LHCN-M2 (cell line): ENCODE data around the gene FAM120B. TPM values are rescaled to one million over a fixed set of nuclear protein-coding genes. Genes with fewer than 3 reads are reported as not detected.

ENCODE experiments used
- DNase-seq: peaks from one replicate; pipeline ENCODE4 v3.0.0-alpha.2; 2012; ENCODE audit warnings: low read depth
- total RNA-seq: library from RNA; depleted of rRNA; stranded (reverse); fragments of >200 nt; gene quantifications from 2 replicates; pipeline ENCODE4 v1.2.3, GENCODE V29; 2014

The FAM120B gene
- total RNA-seq, 1 experiment from 2014 or later: 15.0 TPM

- no peak for DNase-seq
These were observed 34.7 kb upstream of the FAM120B start for GRCh38 chr6:170271771-170272314.

- DNase-seq: no peak
These were observed 34.1 kb upstream of the FAM120B start for GRCh38 chr6:170272341-170273065.

GRCh38 chr6:170273191-170273590 is 33.4 kb upstream of the FAM120B start:
- DNase-seq: no peak

- DNase-seq: no peak
These were observed 32.9 kb upstream of the FAM120B start for GRCh38 chr6:170273681-170274080.

GRCh38 chr6:170274713-170275560 is 31.6 kb upstream of the FAM120B start:
- DNase-seq: no peak

- no peak for DNase-seq
These were observed 30.0 kb upstream of the FAM120B start for GRCh38 chr6:170276369-170277057.

GRCh38 chr6:170277893-170278742 is 28.4 kb upstream of the FAM120B start:
- DNase-seq: no peak

- DNase-seq: no peak
These were observed 27.8 kb upstream of the FAM120B start for GRCh38 chr6:170278743-170279094.

GRCh38 chr6:170279426-170279825 is 27.1 kb upstream of the FAM120B start:
- DNase-seq: no peak

GRCh38 chr6:170279977-170280688 is 26.4 kb upstream of the FAM120B start:
- DNase-seq: peak; percentile 72

- no peak for DNase-seq
These were observed 25.9 kb upstream of the FAM120B start for GRCh38 chr6:170280689-170281045.

GRCh38 chr6:170281331-170282292 is 24.9 kb upstream of the FAM120B start:
- no peak for DNase-seq

GRCh38 chr6:170282512-170283158 is 23.9 kb upstream of the FAM120B start:
- no peak for DNase-seq

GRCh38 chr6:170283212-170284081 is 23.1 kb upstream of the FAM120B start:
- DNase-seq: no peak

- no peak for DNase-seq
These were observed 22.3 kb upstream of the FAM120B start for GRCh38 chr6:170284126-170284773.

GRCh38 chr6:170284866-170285469 is 21.6 kb upstream of the FAM120B start:
- no peak for DNase-seq

GRCh38 chr6:170285482-170285881 is 21.1 kb upstream of the FAM120B start:
- no peak for DNase-seq
